GM12892 (cell line): ENCODE results near the gene ZGPAT.

Experiments
- POLR2A ChIP-seq: IDR thresholded peaks from 2 replicates; pipeline ENCODE4 v1.6.1; 2011; ENCODE audit warnings: low read depth, low read length, control low read depth
- POLR2AphosphoS5 ChIP-seq: IDR thresholded peaks from 2 replicates; pipeline ENCODE4 v1.6.1; 2011; ENCODE audit warnings: low read depth, low read length, control low read depth
- TAF1 ChIP-seq: IDR thresholded peaks from 2 replicates; pipeline ENCODE4 v1.6.1; 2011; ENCODE audit warnings: low read depth, mild to moderate bottlenecking, control low read depth, low read length, borderline replicate concordance

DNA sequence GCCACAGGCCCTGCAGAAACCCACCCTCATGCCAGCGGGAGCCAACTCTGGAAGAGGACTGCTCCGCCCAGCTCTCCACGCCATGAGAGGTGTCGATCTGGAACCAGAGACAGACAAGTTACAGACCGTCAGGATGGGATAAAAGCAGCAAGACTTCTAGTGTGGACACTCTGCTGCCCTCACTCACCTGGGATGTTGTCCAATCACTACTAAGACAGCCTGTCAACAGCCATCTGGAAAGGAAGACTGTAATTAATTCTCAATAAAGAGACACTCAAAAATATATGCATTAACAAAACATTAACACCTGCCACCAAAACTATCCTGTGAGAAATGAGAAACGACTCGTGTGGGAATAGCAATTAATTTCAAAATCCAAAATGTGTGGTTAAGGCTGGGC is 60.0 kb downstream of the ZGPAT start:
- TF ChIP-seq POLR2AphosphoS5 (no peak), POLR2A (no peak), TAF1 (no peak)
